Islet of Langerhans (tissue), 1 donor: ENCODE results near the gene PATZ1.
"Not testable (repeated sequence)": the region's sequence is repeated elsewhere in the genome, so short reads cannot be mapped to it uniquely, and the experiment has no call there.

Experiments
- FAIRE-seq: peaks from one replicate; lab custom pipeline; 2011; peaks lifted over from hg19 to GRCh38; lab: Jason Lieb, UNC

The PATZ1 gene

GRCh38 chr22:31342389-31343140 lies 3.6 kb downstream of the PATZ1 start:
- FAIRE-seq = no peak

DNA sequence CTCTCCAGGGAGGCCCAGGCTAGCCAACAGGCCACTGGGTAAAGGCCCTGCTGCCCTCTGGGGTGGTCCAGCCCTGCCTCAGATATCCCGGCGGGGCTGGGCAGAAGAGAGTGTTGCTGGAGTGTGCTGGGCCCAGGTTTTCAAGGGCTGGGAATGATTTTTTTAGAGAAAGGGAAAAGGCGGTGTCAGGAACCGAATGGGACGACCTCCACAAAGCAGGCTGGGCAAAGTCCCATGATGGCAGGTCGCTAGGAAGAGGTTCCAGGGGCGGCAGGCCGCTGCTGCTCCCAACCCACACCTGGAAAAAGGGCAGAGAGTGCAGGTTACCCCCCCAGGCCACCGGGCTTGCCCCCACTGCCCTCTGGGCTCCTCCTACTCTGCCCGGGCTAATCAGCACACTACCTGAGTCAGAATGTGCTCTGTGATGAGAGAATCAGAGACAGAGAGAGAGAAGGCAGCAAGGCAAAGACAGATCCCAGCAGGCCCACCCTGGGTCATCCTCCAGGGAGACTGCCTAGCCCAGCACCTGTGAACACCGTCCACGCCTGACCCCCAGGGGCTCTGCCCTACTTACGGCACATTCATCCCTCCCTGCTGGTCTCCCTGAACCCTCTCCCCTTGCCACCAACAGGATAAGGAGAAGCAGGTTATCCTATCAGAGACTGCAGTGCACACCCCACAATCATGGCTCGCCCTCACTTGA lies 4.6 kb downstream of the PATZ1 start:
- FAIRE-seq = no peak

DNA sequence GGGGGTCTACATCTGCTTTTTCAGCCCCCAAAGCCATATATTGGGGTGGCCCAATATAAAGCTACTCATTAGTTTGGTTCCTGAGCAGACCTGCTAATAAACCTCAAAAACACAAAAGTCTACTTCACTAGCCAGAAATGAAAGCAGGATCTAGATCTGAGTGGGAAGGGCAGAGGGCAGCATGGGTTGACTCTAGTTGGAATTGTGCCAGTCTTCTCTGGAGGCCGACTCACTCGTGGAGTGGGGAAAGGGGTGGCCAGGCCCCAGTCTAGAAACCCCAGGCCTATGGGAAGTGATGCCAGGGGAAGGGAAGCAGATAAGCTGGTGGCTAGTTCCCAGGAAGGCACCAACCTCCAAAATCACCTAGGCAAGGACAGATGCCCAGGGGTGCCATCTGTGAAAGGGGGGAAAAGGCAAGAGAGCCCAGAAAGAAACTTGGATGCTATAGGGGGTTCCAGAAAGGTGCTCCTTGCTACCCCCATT lies 5.3 kb downstream of the PATZ1 start:
- no peak for FAIRE-seq

- FAIRE-seq = no peak
Measured at GRCh38 chr22:31340360-31340759, 5.8 kb downstream of the PATZ1 start.

DNA sequence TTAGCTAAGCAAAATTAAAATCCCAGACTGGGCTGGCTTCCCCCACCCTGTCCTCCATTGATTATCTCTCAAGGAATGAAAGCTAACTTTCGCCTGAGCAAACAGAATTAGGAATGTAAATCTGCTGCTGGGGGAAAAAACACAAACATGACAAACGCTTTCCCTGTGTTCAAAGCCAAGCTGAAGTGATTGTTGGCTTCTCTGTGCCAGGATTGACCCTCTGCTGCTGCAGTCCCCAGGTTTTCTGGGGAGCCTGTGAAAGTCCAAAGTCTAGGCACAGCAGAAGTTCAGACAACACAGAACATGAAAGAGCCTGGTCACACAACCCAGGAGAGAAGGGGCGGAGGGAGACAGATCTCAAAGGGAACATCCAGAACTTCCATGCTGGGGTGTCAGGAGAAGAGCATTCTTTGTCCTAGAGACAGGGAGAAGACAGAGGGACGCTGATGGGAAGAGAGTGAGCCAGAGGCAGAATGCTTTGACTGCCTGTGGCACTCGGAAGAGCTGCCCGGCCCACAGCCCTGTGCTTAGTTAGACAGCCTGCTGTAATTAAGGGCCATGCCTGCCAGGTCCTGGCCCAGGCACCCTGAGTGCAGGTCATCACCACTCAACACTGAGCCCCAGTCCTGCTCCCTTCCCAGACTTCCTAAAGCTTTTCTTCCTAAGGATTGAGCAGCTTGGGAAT lies 6.9 kb downstream of the PATZ1 start:
- FAIRE-seq = no peak

GRCh38 chr22:31337178-31337577 lies 9.0 kb downstream of the PATZ1 start:
- no peak for FAIRE-seq

GRCh38 chr22:31334329-31334728 lies 11.8 kb downstream of the PATZ1 start:
- no peak for FAIRE-seq

- FAIRE-seq = no peak
Measured at GRCh38 chr22:31333641-31334040, 12.5 kb downstream of the PATZ1 start.

- no peak for FAIRE-seq
Measured at GRCh38 chr22:31332886-31333285, 13.3 kb downstream of the PATZ1 start.

DNA sequence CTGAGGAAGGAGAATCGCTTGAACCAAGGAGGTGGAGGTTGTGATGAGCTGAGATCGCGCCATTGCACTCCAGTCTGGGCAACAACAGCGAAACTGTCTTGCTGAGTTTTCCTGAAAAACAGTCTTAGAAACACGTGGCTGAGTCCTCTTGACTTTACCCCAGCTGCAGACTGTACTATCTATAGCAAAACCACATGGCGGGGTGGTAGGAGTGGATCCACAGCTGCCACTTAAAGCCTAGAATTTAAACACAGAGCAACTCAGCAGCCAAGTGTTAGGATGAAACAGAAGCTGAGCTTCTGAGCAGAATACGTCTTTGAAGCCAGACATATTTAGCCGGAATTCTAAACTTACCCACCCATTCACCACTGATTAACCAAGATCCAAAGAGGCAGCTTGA lies 14.1 kb downstream of the PATZ1 start:
- no peak for FAIRE-seq

DNA sequence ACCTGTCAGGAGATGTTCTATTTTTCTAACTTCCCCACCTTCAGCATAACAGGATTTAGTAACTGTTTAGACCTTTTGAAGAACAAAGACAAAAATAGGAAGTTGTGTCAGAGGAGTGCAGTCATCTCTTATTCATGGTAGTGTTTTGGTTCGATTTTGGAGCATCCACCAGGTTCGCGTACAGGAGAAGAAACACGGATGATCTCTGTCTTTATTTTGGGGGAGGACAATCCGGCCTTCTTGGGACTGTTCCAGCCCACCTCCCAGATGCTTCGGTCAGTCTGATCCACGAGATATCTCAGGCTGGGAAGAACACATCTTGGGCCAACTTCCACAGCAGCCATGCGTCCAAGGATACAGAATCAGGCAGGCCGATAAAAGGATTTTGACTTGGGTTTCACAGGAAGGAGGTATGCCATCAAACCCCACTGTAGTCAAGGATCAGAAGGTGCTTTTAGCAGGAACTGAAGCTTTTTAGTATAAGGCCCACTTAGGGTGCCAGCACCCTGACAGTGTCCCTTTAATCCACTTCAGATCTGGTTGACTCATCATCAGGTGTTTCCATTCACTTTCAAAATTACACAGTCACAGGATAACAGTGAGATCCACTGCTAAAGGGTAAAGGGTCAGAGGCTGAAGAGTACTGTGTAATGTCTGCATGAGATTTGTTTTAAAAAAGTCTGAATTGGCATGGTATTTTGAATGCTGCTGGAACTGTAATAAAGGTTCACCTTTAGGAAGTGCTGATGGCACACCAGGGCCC lies 16.5 kb downstream of the PATZ1 start:
- FAIRE-seq = no peak

- no peak for FAIRE-seq
Measured at GRCh38 chr22:31329029-31329428, 17.1 kb downstream of the PATZ1 start.

- FAIRE-seq = no peak
Measured at GRCh38 chr22:31328544-31328960, 17.6 kb downstream of the PATZ1 start.

DNA sequence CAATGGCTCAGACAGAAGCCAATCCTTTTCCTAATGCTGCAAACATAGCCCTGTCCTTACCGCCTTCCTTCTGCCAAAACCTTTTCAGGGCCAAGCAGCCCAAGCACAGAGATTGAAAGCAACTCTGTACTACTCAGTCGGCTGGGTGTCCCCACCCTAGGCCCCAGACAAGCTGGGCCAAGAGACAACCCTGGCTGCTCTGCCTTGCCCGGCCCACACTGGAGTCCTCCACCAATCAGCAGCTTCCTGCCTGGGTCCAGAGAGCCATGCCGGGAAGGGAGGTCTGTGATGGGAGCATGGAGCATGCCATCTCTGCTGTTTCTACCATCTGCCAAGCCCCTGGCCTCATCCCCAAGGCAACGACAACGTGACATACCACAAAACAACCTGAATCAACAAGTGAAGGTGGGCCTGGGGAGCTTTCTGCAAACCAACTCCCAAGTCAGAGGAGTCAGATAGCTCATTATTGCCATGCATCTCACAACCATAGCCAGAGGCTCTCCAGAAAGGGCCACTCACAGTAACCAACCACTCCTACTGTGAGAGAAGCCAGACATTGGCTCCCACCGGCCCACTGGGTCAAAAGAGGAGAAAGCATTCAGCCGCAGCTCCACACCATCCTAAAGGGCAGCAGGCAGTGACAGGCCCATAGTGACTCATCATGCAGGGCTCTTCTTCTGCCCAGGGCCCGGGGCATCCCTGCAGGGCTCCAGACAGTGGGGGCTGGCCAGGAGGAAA lies 18.2 kb downstream of the PATZ1 start:
- FAIRE-seq = no peak

GRCh38 chr22:31326877-31327276 lies 19.3 kb downstream of the PATZ1 start:
- no peak for FAIRE-seq

DNA sequence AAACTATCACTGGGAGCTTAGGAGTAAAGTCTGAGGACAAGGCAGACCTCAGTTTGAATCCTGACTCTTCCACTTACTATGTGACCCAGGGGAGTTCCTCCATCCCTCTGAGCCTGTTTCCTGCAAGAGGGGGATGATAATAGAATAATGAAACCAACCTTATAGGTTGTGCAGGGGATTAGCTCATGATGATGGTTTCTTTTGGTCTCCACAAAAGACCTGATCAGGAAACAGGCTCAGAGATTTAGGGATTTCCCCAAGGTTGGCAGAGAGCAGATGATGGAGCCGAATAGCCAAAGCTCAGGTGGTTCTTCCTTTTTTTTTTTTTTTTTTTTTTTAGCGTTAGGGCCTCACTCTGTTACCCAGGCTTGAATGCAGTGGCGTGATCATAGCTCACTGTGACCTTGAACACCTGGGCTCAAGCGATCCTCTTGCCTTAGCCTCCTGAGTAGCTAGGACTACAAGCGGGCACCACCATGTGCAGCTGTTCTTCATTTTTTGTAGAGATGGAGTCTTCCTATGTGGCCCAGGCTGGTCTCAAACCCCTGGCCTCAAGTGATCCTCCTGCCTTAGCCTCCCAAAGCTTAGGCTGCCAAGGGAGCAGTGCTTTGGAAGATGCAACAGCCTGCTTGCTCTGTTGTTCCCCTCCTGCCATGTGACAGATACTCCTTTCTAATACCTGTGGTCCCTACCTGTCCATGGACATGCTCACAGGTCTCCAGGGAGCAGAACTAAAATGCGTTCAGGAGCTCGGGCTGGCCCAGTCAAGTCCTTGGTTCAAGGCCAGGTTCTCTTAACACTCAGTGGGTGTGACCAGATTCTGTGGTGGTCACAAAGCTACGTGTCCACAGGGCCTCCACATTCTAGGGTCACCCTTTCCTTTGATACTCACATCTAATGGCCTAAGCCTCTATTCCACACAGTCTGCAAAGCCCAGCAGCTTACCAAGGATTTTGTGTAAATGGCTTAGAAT lies 22.3 kb downstream of the PATZ1 start:
- no peak for FAIRE-seq

DNA sequence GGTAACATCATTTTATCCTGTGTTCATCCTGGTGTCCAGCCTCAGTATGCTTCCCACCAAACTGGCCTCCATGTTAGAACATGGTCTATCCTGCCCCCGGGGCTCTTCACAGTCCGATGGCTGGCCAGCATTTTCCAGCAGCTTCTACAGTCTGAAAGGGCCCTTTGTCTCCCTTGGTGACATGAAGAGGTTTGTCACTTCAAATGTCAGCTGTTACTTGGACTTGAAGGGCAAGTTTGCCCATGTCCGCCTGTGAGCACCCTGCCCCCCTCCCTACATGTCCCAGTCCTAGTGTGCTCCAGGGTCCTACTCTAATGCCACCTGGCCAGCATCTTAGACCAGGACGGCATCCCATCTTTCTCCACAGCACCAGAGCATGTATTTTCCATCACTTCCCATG lies 24.7 kb downstream of the PATZ1 start:
- no peak for FAIRE-seq

DNA sequence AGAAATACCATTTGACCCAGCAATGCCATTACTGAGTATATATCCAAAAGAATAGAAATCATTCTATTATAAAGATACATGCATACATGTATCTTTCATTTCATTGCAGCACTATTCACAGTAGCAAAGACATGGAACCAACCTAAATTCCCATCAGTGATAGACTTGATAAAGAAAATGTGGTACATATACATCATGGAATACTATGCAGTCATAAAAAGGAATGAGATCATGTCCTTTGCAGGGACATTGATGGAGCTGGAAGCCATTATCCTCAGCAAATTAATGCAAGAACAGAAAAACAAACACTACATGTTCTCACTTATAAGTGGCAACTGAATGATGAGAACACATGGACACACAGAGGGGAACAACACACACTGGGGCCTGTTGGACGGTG lies 31.9 kb downstream of the PATZ1 start:
- not testable (repeated sequence) for FAIRE-seq

DNA sequence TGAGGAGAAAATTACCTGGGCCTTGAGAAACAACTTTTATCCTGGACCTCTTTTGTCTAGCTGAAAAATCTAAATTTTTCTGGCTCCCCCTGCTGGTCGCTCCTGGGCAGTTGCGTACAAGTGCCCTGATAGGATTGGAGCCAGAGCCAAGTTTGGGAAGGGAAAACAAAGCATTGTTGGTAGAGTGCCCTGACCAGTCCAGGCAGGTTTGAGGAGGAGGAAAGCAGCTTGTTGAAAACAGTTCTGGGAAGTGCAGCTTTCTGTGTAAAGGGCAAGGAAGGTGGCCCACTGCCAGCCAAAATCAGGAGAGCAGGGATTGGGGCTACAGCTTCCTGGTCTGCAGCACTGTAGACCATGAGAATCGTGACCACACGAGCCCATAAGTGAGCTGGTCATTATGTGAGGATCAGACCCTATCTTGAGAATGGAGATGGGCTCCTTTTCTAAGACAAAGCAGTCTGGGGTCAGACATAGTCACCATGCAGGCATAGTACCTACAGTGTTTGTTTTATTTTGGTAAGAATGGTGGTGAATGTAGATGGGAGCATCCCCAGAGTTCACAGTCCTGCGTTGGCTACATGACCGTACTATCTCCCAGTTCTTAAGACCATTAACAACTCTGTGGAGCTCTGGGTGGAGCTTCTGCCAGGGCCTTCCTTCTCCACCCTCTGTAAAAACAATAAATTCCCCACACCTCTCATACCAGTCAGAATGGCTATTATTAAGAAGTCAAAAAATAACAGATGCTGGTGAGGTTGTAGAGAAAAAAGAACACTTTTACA lies 32.6 kb downstream of the PATZ1 start:
- no peak for FAIRE-seq

DNA sequence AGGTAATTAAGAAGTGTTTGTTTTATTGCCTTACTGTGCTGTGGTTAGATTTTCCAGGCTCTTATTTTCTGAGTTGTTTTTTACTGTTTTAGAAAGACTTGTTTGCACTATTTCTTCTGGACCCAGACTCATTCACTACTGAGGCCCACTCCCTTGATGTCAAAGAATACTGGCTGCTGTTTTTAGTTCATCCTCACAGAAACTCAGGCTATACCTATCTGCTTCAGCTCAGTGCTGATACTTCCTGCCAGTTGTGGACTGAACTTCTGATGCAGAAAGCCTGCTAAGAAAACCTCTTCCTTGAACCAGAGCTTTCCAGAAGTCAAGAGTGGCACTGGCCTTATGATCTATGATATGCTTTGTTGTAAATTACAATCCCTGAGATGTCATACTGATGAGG lies 38.0 kb downstream of the PATZ1 start:
- no peak for FAIRE-seq
